K562 (cell line): Measurements from ENCODE around the gene METTL24. TPM values are rescaled to one million over a fixed set of nuclear protein-coding genes. Genes with fewer than 3 reads are reported as not detected.

ENCODE experiments used
- ARID3A ChIP-seq: IDR thresholded peaks from 2 replicates; pipeline ENCODE4 v1.6.1; 2012; ENCODE audit warnings: low read depth, low read length, improper control_type of control experiment, borderline replicate concordance
- BCOR ChIP-seq: fragments of 450-650 bp; IDR thresholded peaks from 2 replicates; pipeline ENCODE4 v1.6.1; 2016
- FOXJ2 ChIP-seq: fragments of 200-800 bp; sonication (Bioruptor generic); IDR thresholded peaks from 2 replicates; pipeline ENCODE4 v1.6.1; 2016; ENCODE audit warnings: missing genetic modification characterization, missing compliant biosample characterization
- GTF3C2 ChIP-seq: IDR thresholded peaks from 3 replicates; pipeline ENCODE4 v1.6.1; 2011; ENCODE audit warnings: borderline replicate concordance, mild to moderate bottlenecking, moderate library complexity; ENCODE audit not compliant: insufficient read length; ENCODE audit errors: extremely low read depth
- HDGF ChIP-seq: fragments of 450-650 bp; IDR thresholded peaks from 2 replicates; pipeline ENCODE4 v1.6.1; 2016
- KDM5B ChIP-seq: fragments of 200-600 bp; sonication (generic); IDR thresholded peaks from 2 replicates; pipeline ENCODE4 v1.6.1; 2012; ENCODE audit warnings: low read depth, mild to moderate bottlenecking, moderate library complexity, low read length, control low read depth, inconsistent platforms; ENCODE audit not compliant: insufficient replicate concordance
- MED1 ChIP-seq: sonication (generic); formaldehyde crosslinking; IDR thresholded peaks from 2 replicates; pipeline ENCODE4 v1.8.1; 2023; ENCODE audit warnings: missing genetic modification reagents, borderline replicate concordance
- NCOA4 ChIP-seq: fragments of 450-650 bp; IDR thresholded peaks from 2 replicates; pipeline ENCODE4 v1.6.1; 2018; ENCODE audit warnings: mild to moderate bottlenecking; ENCODE audit not compliant: partially characterized antibody
- NFIC ChIP-seq: fragments of 450-650 bp; IDR thresholded peaks from 2 replicates; pipeline ENCODE4 v1.6.1; 2017; ENCODE audit warnings: mild to moderate bottlenecking, inconsistent platforms
- NRF1 ChIP-seq, 2 experiments: fragments of 450-650 bp; IDR thresholded peaks in 1 of 2; conservative IDR thresholded peaks in 1 of 2; 2 replicates each; pipeline ENCODE4 v1.6.1; 2014; ENCODE audit warnings: mild to moderate bottlenecking in 2 of 2
- RAD21 ChIP-seq, 2 experiments: fragments of 250-450 bp in 1 of 2; fragments of 450-650 bp in 1 of 2; sonication (Bioruptor Pico) in 1 of 2; formaldehyde crosslinking in 1 of 2; IDR thresholded peaks in 1 of 2; conservative IDR thresholded peaks in 1 of 2; 2 replicates each; pipeline versions ENCODE4 v1.4.0 to v1.8.0; 2020 to 2022; ENCODE audit warnings: mild to moderate bottlenecking in 2 of 2, moderate library complexity in 1 of 2
- SMARCA4 ChIP-seq: fragments of 450-650 bp; IDR thresholded peaks from 2 replicates; pipeline ENCODE4 v1.6.1; 2016
- TCF7L2 ChIP-seq: fragments of 150-350 bp; IDR thresholded peaks from 2 replicates; pipeline ENCODE4 v1.6.1; 2016; ENCODE audit warnings: low read depth, mild to moderate bottlenecking, low read length, moderate library complexity
- ZBTB5 ChIP-seq: fragments of 450-650 bp; IDR thresholded peaks from 2 replicates; pipeline ENCODE4 v1.6.1; 2017; ENCODE audit warnings: antibody characterized with exemption
- ZNF347 ChIP-seq: fragments of 450-650 bp; formaldehyde crosslinking; IDR thresholded peaks from 2 replicates; pipeline ENCODE4 v1.4.0; 2020; ENCODE audit warnings: low read depth, mild to moderate bottlenecking, moderate library complexity
- ZNF511 ChIP-seq: sonication (generic); formaldehyde crosslinking; IDR thresholded peaks from 2 replicates; pipeline ENCODE4 v1.8.0; 2022; ENCODE audit warnings: mild to moderate bottlenecking, missing genetic modification reagents
- ZNF75A ChIP-seq: fragments of 450-650 bp; formaldehyde crosslinking; IDR thresholded peaks from 2 replicates; pipeline ENCODE4 v1.4.0; 2020; ENCODE audit warnings: mild to moderate bottlenecking
- polyA plus RNA-seq, 8 experiments: library from polyadenylated mRNA; depleted of rRNA in 4 of 8; stranded (reverse) in 5 of 8; unstranded in 3 of 8; fragments of >200 nt; fragmentation: Nextera tagmentation in 2 of 8; fragmentation: Illumina TruSeq in 1 of 8; extraction: Ambion mirVana in 2 of 8; extraction: Trizol in 1 of 8; gene quantifications; 2 replicates each; pipeline versions ENCODE4 v1.2.1 to v1.2.3, GENCODE V29; 2011 to 2014; ENCODE audit warnings: inconsistent platforms in 1 of 8, missing spikeins in 1 of 8
- total RNA-seq, 7 experiments: library from RNA; depleted of rRNA in 6 of 7; stranded (reverse); fragments of >200 nt in 6 of 7; fragmentation: Illumina TruSeq in 2 of 7; extraction: Trizol in 2 of 7; gene quantifications; 2 replicates each; pipeline versions ENCODE4 v1.2.1 to v1.2.3, GENCODE V29; 2011 to 2021; ENCODE audit warnings: low replicate concordance in 1 of 7
- TF ChIP-seq, protein P1 (sequence below): fragments of 450-650 bp; IDR thresholded peaks from 2 replicates; pipeline ENCODE4 v1.6.1; 2018; ENCODE audit warnings: mild to moderate bottlenecking, low read depth; ENCODE audit not compliant: partially characterized antibody
- TF ChIP-seq, protein P2 (sequence below): fragments of 450-650 bp; formaldehyde crosslinking; IDR thresholded peaks from 2 replicates; pipeline ENCODE4 v1.4.0; 2022; ENCODE audit warnings: mild to moderate bottlenecking, moderate library complexity

The METTL24 gene
- total and polyA plus RNA-seq, 9 of the 15 experiments (the other 6 are each of a cell fraction or from before 2014, with no cell fraction given): not detected

DNA sequence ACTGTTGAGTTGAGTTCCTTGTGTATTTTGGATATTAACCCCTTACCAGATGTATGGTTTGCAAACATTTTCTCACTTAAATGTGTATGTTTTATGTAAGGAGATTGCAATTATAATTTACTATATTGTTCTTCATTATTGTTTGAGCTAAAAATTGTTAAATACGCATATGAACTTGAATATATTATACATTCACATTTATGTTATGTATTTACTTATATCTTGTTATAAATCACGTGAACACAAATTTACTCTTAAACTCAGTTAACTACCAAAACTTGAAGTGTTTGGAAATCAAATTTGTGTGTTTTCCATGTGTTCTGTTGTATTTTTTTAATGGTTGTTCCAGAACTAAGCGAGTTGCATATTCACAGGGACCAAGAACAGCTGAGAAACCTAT lies 159.6 kb downstream of the METTL24 start (continued):
- TF ChIP-seq GTF3C2 (no peak), BCOR (no peak), ZBTB5 (no peak), ZNF75A (no peak), NCOA4 (no peak), FOXJ2 (tag) (no peak), TCF7L2 (no peak), SMARCA4 (no peak), RAD21 (CRISPR knock-in tag; conservative IDR thresholded peaks at IDR 0.05 in 1 of 2, IDR thresholded peaks at IDR 0.05 in 1 of 2) (no peak), KDM5B (no peak), HDGF (no peak), ARID3A (no peak), NRF1 (conservative IDR thresholded peaks at IDR 0.05 in 1 of 2, IDR thresholded peaks at IDR 0.05 in 1 of 2) (no peak), ZNF347 (CRISPR knock-in tag) (no peak), ZNF511 (CRISPR knock-in tag) (no peak), MED1 (CRISPR knock-in tag) (no peak), NFIC (no peak)
- TF ChIP-seq, protein P1, sequence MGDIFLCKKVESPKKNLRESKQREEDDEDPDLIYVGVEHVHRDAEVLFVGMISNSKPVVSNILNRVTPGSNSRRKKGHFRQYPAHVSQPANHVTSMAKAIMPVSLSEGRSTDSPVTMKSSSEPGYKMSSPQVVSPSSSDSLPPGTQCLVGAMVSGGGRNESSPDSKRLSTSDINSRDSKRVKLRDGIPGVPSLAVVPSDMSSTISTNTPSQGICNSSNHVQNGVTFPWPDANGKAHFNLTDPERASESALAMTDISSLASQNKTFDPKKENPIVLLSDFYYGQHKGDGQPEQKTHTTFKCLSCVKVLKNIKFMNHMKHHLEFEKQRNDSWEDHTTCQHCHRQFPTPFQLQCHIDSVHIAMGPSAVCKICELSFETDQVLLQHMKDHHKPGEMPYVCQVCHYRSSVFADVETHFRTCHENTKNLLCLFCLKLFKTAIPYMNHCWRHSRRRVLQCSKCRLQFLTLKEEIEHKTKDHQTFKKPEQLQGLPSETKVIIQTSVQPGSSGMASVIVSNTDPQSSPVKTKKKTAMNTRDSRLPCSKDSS: no peak
- TF ChIP-seq, protein P2, sequence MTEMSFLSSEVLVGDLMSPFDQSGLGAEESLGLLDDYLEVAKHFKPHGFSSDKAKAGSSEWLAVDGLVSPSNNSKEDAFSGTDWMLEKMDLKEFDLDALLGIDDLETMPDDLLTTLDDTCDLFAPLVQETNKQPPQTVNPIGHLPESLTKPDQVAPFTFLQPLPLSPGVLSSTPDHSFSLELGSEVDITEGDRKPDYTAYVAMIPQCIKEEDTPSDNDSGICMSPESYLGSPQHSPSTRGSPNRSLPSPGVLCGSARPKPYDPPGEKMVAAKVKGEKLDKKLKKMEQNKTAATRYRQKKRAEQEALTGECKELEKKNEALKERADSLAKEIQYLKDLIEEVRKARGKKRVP (CRISPR knock-in tag): no peak
